ENCODE results near the gene HPS1.

GRCh38 chr10:98461500-98461842 lies 14.7 kb upstream of the HPS1 start:
- TF ChIP-seq CTCF (IDR thresholded peaks at IDR 0.05): no peak
- no peak for TF ChIP-seq POLR2A (IDR thresholded peaks at IDR 0.05)
